Stimulated activated CD4-positive, alpha-beta T cell treated with anti-CD3 and anti-CD28 coated beads, TNF-alpha, amount 100 ng/mL, for 1 hour (primary cell): ENCODE data around the gene BTNL9.
"Not testable (repeated sequence)": the region's sequence is repeated elsewhere in the genome, so short reads cannot be mapped to it uniquely, and the experiment has no call there.

Experiments
- DNase-seq, 3 donors: peaks; one replicate each; pipeline ENCODE4 v3.0.0-alpha.2; 2020; ENCODE audit warnings: low read depth in 3 of 3, low spot score in 1 of 3

Gene BTNL9

DNA sequence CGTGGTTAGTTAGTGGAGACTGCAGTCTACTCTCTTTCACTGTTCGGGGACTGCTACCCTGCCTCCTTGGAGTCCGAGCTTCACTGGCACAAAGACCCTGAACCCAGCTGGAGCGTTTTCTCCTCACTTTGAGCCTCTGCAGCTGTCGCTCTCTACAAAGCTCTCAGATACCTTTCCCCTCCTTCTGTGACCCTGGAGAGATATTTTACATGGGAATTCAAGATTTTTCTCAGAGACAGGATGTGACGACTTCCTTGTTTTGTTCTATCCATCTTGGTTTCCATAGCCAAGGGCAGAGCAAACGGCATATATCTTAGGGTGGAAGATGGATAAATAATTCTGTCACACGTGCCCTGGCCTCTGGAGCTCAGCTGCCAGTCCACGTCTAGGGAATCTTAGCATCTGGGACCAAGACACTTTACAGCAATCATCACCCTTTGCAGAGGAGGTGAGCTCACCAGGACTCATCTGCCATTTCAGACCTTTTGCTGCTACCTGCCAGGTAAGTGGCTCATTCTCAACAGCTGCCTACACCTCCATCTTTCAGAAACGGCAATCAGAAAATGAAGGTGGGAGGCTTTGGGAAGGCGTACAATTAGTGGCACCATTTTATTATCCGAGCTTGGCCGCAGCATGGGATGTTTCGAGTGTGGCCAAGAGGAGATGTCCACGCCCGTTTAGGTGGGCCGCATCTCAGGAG is at the start of gene BTNL9:
BTNL9 (plus strand) TSS at position 336 of the 700 bp plus-strand sequence. CDS start 5,224 bp downstream, outside the sequence.
- no peak for DNase-seq

DNA sequence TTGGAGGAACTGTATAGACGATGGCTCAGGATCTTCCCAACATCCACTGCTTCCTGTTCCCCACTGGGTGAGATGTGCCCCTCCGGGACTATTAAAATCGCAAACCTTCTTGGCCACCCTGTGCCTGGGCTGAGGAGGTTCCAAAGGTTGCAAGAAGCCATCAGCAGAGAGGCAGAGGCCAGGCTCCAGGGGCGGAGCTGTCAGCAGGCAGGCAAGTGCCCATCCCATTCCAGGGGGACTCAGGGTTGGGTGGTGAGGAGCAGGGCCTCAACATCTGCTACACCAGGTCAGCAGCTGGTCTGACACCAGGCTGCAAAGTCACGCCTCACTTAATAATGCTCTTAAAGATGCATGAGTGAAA is 49.2 kb upstream of the BTNL9 start:
- no peak for DNase-seq

DNA sequence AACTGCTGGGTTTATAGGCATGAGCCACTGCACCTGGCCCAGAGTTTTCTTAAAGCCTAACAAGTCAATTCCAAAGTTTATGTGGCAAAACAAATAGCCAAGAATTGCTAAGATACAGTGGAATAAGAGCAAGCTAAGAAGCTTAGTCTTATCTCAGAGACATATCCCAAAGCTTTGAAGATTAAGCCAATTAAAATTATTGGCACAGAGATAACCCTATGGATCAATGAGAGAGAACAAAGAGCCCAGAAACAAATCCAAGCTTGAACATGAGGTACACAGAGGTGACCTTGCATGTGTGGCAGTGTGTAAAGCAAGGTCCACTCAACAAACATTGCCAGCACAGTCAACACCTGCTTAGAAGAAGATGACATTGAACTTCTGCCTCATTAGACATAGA is 38.1 kb upstream of the BTNL9 start:
- DNase-seq, result no peak

DNA sequence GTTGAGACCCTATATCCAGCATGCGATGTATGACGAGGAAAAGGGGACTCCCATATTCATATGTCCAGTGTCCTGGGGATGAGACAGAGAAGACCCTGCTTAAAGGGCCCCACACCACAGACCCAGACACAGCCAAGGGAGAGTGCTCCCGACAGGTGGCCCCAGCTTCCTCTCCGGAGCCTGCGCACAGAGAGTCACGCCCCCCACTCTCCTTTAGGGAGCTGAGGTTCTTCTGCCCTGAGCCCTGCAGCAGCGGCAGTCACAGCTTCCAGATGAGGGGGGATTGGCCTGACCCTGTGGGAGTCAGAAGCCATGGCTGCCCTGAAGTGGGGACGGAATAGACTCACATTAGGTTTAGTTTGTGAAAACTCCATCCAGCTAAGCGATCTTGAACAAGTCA is 34.3 kb upstream of the BTNL9 start:
- no peak for DNase-seq

DNA sequence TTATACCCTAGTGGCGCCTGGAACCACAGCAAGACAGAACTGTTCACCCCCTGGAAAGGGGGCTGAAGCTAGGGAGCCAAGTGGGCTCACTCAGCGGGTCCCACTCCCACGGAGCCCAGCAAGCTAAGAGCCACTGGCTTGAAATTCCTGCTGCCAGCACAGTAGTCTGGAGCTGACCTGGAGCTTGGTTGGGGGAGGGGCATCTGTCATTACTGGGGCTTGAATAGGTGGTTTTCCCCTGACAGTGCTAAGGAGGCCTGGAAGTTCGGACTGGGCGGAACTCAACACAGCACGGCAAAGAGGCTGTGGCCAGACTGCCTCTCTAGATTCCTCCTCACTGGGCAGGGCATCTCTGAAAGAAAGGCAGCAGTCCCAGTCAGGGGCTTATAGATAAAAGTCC is 31.9 kb upstream of the BTNL9 start:
- no peak for DNase-seq

DNA sequence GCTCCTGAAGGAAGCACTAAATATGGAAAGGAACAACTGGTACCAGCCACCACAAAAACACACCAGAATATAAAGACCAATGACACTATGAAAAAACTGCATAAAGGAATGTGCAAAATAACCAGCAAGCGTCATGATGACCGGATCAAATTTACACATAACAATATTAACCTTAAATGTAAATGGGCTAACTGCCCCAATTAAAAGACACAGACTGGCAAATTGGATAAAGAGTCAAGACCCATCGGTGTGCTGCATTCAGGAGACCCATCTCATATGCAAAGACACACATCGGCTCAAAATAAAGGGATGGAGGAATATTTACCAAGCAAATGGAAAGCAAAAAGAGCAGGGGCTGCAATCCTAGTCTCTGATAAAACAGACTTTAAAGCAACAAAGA is 30.0 kb upstream of the BTNL9 start:
- DNase-seq, result not testable (repeated sequence)

DNA sequence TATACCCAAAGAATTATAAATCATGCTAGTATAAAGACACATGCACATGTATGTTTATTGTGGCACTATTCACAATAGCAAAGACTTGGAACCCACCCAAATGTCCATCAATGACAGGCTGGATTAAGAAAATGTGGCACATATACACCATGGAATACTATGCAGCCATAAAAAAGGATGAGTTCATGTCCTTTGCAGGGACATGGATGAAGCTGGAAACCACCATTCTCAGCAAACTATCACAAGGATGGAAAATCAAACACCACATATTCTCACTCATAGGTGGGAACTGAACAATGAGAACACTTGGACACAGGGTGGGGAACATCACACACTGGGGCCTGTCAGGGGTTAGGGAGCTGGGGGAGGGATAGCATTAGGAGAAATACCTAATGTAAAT is 25.4 kb upstream of the BTNL9 start:
- not testable (repeated sequence) for DNase-seq

DNA sequence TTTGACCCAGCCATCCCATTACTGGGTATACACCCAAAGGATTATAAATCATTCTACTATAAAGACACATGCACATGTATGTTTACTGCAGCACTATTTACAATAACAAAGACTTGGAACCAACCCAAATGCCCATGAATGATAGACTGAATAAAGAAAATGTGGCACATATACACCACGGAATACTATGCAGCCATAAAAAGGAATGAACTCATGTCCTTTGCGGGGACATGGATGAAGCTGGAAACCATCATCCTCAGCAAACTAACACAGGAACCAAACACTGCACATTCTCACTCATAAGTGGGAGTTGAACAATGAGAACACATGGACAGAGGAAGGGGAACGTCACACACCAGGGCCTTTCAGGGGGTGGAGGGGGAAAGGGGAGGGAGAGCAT is 22.6 kb upstream of the BTNL9 start:
- not testable (repeated sequence) for DNase-seq

DNA sequence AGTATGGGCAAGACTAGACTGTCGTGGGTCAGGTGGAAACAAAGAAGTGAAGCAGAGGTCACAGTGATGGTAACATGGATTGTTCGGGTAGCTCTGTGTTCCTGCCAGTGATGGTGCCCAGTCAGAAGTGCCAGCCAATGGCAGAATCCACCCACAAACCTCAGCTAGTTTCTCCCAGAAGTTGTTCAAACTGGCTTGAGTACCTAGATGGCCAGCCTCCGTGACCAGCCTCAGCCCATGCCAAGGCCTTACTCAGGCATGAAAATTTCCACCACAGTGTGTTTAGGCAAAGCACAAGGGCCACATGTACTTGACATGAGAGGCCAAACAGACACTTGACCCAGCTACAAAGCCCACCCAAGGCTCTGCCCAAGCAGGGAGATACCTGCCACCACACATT is 19.4 kb upstream of the BTNL9 start:
- no peak for DNase-seq

DNA sequence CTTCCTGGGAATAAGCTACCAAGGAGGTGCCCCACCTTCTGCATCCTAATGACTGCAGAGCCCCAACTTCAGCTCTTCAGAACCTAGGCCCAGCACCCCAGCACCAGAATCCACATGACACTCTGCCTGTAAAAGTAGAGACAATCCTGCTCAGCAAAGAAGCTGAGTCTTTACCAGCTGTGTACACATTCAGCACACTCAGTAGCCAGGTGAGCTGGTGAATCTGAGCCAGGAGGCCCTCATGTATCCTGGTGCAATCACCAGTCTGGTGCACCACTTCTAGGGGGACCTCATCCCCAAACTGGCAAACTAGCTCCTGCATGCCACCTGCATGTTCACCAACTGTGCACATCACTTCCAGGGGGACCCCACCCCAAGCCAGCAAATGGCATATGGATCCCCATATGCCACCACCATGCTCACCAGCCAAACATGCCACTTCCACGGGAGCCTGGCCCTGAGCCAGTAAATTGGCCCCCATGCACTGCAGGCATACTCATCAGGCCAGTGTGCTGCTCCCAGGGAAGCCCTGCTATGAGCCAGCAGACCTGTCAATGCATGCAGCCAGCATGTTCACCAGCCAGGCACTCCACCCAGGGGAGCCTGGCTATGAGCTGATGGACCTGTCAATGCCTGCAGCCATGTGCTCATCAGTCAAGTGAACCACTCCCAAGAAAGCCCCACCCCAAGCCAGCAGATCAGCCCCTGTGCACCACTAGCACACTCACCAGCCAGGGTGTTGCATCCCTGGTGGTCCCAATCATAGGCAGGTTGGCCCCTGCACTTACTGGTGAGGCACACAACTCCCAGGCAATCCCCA is 15.6 kb upstream of the BTNL9 start:
- DNase-seq, result no peak

DNA sequence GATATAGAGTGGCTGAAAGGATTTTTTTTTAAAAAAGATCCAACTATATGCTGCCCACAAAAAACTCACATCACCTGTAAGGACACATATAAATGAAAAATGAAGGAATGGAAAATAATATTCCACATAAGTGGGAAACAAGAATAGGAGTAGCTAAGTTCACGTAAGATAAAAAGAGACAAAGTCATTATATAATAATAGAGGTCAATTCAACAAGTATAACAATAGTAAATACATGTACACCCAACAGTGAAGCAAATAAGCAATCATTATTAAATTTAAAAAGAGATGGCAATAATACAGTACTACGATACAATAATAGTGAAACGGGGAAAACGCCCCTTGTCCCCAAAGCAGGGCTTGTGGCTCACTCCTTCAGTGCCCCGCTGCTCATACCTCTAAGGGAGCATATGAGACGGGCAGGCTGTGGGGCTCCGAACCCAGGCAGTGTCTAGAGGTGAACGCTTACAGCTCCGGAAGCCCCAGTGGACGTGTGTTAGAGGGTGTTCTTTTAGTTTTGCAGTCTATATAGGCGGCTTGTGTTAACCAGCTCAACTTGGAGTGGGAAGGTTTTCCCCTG is 12.5 kb upstream of the BTNL9 start:
- DNase-seq, result no peak

DNA sequence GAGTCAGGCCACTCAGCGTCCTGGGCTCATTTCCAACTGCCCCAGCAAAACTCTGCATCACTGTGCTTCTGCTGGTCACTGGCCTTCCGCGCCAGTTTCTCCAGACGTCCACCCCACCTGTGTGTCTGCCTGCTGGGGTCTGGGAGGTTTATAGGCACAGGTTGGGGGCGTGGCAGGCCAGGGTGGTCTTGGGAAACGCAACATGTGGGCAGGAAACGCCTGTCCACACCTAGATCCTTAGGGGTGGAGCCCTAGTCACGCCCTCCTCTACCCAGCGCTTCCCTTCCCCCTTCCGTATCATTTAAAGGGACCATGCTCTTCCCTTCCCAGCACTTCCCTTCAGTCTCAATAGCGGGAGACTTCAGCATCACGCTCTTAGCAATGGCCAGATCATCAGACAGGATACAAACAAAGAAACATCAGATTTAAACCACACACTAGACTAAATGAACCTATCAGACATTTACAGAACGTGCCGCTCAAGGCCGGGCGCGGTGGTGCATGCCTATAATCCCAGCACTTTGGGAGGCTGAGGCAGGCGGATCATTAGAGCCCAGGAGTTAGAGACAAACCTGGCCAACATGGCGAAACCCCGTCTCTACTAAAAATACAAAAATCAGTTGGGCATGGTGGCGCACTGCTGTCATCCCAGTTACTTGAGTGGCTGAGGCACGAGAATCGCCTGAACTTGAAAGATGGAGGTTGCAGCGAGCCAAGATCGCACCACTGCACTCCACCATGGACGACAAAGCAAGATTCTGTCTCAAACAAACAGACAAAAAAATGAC is 11.8 kb upstream of the BTNL9 start:
- no peak for DNase-seq

DNA sequence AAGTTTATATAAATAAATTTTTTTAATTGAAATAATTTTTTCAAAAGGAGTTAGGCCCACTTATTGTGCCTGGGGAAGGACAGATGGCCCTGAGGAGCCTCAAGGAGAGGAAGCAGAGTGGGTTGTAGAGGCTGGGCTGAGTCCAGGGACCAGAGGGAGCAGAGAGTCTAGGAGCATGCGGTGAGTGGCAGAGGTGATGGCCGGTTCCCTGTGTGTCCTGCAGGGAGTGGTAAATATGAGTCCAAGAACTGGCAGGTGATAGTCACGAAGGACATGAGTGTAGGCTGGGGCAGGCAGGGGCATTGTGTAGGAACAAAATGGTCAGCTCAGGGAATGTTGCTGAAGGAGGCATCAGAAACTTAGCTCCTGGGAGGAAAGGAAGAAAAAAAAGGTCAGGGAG is 8.3 kb upstream of the BTNL9 start:
- DNase-seq, result no peak

DNA sequence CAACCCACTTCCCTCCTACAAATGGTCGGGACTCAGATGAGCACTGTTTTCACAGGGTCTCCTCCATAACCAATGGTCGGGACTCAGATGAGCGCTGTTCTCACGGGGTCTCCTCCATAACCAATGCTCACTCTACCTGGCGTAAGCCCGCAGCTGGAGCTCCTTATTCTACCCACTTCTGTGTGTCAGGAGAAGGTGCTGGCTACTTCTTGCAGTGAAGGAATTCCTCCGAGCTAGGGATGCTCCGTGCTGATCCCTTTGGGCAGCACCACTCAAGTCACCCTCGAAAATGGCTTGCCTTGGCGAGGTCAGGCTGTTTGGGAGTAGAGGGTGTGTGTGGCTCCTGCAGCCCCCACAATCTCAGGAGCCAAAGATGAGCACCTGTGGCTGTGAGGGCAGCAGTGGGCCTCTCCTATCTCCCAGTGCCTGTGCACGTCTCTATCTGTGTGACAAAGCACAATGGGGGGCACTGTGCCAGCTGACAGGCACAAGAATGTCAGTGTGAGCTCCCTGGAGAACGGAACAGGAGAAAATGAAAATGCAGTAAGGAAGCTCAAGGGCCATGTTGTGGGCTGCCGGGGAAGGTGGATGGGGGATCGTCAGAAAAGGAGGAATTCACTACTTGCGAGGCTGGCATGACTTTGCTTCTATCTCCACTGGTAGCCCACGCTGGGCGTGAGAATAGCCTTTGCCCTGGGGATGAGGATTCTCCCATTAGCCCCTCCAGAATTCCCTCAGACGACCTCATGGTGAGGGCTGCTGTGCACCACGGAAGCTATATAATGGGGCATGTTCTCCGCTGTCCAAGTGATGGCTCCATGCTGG is 3.9 kb upstream of the BTNL9 start:
- no peak for DNase-seq

DNA sequence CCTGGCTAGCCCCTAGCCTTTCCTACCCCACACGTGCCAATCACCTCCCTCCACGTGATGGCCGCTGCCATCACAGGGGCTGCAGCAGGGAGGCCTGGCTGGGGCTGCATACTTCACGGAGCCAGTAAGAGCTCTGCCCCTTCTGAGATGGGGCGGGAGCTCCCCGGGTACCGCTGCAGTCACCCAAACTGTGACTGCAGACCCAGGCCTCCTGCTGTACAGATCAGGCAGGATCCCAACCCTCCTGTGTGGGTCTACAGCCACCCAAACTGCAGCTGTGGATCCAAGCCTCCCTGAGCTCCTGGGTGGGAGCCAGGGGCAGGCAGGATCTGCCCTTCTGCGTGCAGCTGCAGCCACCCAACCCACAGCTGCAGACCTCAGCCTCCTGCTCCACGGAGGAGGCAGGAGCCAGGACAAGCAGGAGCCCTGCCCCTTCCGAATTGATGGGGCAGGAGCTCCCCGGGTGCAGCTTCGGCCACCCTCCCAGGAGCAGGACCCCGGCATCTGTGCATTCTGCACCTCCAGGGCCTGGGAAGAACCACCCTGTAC is 3.2 kb upstream of the BTNL9 start:
- no peak for DNase-seq

DNA sequence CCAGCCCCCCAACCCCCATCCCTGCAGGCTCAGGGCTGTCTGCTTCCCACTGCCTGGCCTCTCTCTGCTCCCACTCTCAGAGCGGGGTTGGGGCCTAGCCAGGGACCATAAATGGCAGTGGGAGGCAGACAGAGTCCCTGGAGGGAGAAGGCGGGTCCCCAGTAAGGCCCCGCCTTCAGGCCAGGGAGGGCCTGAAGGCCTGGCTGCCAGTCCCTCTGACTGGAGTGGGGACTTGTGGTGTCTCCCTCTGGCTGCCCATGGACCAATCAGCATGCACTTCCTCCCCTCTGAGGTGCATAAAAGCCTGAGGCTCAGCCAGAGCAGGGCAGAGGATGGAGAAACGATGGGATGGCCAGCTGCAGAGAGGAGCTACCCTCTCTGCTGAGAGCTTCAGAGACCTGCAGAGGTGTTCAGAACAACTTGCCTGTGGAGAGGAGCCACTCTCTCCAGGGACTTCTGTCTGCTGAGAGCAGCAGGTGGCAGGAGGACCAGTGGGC is 2.7 kb upstream of the BTNL9 start:
- no peak for DNase-seq

DNA sequence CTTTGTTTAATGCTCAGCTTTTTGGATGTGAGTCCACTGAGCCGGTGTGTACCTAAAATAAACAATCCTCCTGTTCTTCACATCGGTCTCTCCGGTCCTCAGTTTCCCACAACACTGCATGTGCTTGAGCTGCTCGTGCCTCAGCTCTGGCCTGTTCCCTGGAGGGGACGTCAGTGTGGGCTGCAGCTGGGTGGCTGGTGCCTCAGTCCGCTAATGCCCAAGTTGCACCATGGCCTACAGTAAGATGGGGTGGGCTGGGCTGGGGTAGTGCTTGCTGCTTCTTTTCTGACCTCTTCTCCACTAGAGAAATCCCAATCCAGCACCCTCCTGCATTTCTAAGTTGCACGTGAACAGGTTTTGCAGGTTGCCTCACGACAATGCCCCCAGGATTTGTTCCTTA is 595 bp upstream of the BTNL9 start:
- no peak for DNase-seq

DNA sequence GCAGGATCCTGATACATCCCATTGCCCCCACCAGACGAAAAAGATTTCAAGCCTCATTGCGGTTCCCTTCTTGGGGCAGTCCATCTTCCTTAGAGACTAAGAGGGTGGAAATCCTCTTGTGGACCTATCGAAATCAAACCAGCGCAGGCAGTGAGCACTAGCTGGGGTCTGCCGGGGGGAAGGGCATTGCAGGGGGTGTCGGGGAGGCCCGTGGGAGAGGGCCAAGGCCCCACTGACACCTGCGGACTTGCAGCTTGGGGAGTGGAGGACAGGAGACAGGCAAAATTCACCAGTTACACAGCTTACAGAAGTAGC is 522 bp downstream of the BTNL9 start:
- DNase-seq, result no peak

DNA sequence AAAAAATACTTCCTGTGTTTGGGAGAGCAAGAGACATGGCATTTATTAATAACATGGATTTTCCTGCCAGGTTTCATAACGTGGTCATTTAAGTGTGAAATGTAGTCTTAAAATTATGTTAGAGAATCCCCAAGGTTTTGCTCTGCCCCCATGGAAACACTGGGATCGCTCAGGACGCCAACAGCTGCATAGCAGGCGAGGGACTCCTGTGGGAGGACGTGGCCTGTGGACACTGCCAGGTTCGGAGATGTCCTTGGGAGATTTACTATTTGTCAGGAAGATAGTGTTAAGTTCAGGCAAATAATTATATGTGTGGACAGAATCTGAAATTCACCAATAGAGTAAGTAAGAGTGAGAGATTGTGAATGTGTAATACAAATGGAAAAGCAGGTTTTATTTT is 977 bp downstream of the BTNL9 start:
- no peak for DNase-seq

DNA sequence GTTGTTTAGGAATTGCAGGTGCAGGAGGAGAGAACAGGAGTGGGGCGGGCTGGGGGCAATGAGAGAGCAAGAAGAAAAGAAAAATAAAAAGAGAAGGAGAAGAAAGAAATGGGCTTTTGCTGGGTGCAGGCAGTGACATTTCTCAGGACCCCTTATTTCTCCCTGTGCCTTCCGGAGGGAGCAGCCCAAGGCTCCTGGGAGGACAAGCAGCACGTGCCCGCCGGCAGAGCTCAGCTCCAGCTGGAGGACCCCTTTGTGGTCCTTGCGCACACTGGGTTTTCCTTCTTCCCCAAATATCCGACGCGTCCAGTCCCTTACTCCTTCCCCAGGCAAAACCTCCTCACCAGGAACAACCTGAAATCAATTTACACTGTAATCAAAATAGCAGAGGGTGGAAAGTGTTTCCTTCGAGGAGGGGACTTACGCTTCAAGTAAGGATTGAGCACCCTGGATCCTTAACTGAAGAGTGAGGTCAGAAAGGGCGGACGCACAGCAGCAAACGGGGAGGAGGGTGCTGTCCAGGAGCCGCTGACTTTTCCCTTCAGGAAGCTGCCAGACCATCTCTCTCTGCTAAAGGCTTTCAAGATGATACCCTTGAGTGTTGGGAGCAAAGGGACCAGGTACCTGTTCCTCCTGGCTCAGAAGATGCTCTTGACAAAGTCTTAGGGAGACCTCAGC is 2.1 kb downstream of the BTNL9 start:
- DNase-seq, result no peak
